ENCODE data around the gene PLEK. TPM values are rescaled to one million over a fixed set of nuclear protein-coding genes. Genes with fewer than 3 reads are reported as not detected.
"Not testable (repeated sequence)": the region's sequence is repeated elsewhere in the genome, so short reads cannot be mapped to it uniquely, and the experiment has no call there.

The PLEK gene
- total RNA-seq, 4 donors from 2014 or later = 1.8 to 46.2 (median 3.4) TPM

GRCh38 chr2:68391099-68391498 is 26.0 kb downstream of the PLEK start:
- TF ChIP-seq, protein P1, sequence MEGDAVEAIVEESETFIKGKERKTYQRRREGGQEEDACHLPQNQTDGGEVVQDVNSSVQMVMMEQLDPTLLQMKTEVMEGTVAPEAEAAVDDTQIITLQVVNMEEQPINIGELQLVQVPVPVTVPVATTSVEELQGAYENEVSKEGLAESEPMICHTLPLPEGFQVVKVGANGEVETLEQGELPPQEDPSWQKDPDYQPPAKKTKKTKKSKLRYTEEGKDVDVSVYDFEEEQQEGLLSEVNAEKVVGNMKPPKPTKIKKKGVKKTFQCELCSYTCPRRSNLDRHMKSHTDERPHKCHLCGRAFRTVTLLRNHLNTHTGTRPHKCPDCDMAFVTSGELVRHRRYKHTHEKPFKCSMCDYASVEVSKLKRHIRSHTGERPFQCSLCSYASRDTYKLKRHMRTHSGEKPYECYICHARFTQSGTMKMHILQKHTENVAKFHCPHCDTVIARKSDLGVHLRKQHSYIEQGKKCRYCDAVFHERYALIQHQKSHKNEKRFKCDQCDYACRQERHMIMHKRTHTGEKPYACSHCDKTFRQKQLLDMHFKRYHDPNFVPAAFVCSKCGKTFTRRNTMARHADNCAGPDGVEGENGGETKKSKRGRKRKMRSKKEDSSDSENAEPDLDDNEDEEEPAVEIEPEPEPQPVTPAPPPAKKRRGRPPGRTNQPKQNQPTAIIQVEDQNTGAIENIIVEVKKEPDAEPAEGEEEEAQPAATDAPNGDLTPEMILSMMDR (IDR thresholded peaks at IDR 0.05) = no peak
- TF ChIP-seq POLR2A (IDR thresholded peaks at IDR 0.05) = no peak
- Histone ChIP-seq H3K36me3 (no peaks in the 10 kb centered on the region), H3K4me3 (no peak overlapping the region), H3K27ac (no peak overlapping the region), H3K4me1 (peaks cover 0 to 18% (median 3%) of the 10 kb centered on the region in 4 donors), H3K9me3 (no peaks in the 10 kb centered on the region), H3K27me3 (no peaks in the 10 kb centered on the region)
- no peak for DNase-seq

GRCh38 chr2:68391869-68392268 is 26.8 kb downstream of the PLEK start:
- no peak overlapping the region for H3K4me3 ChIP-seq
- no peak overlapping the region for H3K27ac ChIP-seq
- H3K36me3 ChIP-seq = no peaks in the 10 kb centered on the region
- no peaks in the 10 kb centered on the region for H3K27me3 ChIP-seq
- no peaks in the 10 kb centered on the region for H3K9me3 ChIP-seq
- peaks cover 0 to 18% (median 3%) of the 10 kb centered on the region in 4 donors for H3K4me1 ChIP-seq
- no peak for DNase-seq
- TF ChIP-seq POLR2A (IDR thresholded peaks at IDR 0.05) = no peak
- TF ChIP-seq, protein P1 (IDR thresholded peaks at IDR 0.05) = no peak

DNA sequence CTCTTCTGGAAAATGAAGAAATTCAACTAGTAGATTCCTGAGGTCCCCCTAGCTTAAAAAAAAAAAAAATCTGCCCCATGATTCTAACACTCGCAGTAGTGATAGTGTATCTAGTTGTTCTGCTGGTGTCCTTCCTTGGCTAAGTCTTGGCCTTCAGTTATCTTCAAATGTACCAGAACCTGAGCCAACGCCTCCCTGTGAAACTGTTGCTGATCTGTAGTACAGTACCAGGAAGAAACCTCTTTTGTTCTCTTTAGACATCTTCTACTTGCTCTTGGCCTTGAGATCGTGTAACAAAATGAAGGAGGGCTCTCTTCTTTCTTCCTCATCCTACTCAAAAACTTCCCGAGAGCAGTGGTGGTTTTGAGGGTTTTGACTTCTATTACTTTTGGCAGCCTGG is 31.0 kb downstream of the PLEK start:
- no peaks in the 10 kb centered on the region for H3K27me3 ChIP-seq
- H3K27ac ChIP-seq = no peak overlapping the region
- no peak for DNase-seq
- TF ChIP-seq, protein P1 (IDR thresholded peaks at IDR 0.05) = no peak
- no peak for TF ChIP-seq POLR2A (IDR thresholded peaks at IDR 0.05)
- no peaks in the 10 kb centered on the region for H3K36me3 ChIP-seq
- no peak overlapping the region for H3K4me3 ChIP-seq
- H3K9me3 ChIP-seq = no peaks in the 10 kb centered on the region
- H3K4me1 ChIP-seq = no peaks in the 10 kb centered on the region

GRCh38 chr2:68397704-68398263 is 32.7 kb downstream of the PLEK start:
- not testable (repeated sequence) for H3K9me3 ChIP-seq, H3K4me3 ChIP-seq, H3K36me3 ChIP-seq, H3K27ac ChIP-seq, H3K4me1 ChIP-seq, DNase-seq, H3K27me3 ChIP-seq

DNA sequence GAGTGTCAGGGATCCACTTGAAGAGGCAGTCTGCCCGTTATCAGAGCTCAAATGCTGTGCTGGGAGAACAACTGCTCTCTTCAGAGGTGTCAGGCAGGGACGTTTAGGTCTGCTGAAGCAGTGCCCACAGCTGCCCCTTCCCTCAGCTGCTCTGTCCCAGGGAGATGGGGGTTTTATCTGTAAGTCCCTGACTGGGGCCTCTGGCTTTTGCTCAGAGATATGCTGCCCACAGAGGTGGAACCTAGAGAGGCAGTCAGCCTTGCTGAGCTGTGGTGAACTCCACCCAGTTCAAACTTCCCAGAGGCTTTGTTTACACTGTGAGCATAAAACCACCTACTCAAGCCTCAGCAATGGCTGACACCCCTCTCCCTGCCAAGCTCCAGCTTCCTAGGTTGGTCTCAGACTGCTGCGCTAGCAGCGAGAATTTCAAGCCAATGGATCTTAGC is 38.1 kb downstream of the PLEK start:
- H3K27me3 ChIP-seq = no peaks in the 10 kb centered on the region
- peak overlapping the region in 2 of 4 donors; percentile 28 to 62 for H3K27ac ChIP-seq
- no peaks in the 10 kb centered on the region for H3K9me3 ChIP-seq
- no peak overlapping the region for H3K4me3 ChIP-seq
- peaks cover 0 to 7% (median 3%) of the 10 kb centered on the region in 4 donors for H3K4me1 ChIP-seq
- DNase-seq = peak in 2 of 3 donors; percentile 63 to 65
- TF ChIP-seq, protein P1 (IDR thresholded peaks at IDR 0.05) = no peak
- no peak for TF ChIP-seq POLR2A (IDR thresholded peaks at IDR 0.05)
- H3K36me3 ChIP-seq = no peaks in the 10 kb centered on the region

DNA sequence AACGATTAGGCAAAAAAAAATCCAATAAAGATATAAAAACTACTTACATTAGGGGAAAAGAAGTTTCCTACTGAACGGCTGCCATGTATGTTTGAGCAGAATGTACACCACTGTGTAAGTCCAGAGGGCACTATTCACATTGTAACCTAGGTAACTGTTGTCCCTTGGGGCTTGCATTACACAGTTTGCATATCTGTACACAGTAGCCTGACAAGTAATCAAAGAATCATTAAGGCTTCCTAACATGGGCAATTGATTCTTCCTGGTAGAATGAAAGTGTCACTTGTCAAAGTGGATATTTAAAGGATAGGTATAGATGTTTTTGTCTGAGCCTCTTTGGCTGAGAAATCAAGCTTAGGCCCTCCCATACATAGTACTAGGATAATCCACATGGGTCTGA is 39.1 kb downstream of the PLEK start:
- H3K4me1 ChIP-seq = peaks cover 0 to 7% (median 3%) of the 10 kb centered on the region in 4 donors
- H3K27ac ChIP-seq = peak overlapping the region in 1 of 4 donors; percentile 62
- no peaks in the 10 kb centered on the region for H3K9me3 ChIP-seq
- TF ChIP-seq, protein P1 (IDR thresholded peaks at IDR 0.05) = no peak
- TF ChIP-seq POLR2A (IDR thresholded peaks at IDR 0.05) = no peak
- no peaks in the 10 kb centered on the region for H3K27me3 ChIP-seq
- H3K36me3 ChIP-seq = no peaks in the 10 kb centered on the region
- no peak for DNase-seq
- H3K4me3 ChIP-seq = no peak overlapping the region
